Embryonic facial prominence (tissue), 1 donor: Measurements from ENCODE around the gene FFAR1.

Source experiments
- DNase-seq: peaks from one replicate; pipeline ENCODE4 v3.0.0-alpha.2; 2016; ENCODE audit errors: extremely low spot score

Gene FFAR1

DNA sequence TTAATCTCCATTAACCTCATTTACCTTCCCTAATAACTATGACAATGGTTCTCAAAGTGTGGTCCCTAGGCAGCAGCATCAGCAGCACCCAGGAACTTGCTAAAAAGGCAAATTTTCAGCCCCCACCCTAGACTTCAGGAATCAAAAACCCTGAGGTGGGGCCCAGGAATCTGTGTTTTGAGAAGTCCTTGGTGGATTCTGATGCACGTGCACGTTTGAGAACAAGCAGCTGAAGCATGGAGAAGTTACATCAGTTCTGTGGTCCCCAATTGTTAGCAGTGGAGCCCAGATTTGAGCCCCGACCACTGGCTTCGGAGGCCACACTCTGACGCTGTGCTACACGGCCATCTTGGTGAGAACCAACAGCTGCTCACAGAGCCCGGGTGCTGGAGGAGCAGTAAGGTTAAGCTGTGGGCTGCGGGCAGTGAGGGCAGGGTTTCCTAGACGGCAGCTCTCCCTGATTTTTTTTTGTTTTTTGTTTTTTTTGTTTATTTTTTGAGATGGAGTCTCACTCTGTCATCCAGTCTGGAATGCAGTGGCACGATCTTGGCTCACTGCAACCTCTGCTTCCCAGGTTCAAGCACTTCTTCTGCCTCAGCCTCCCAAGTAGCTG is 32.7 kb upstream of the FFAR1 start:
- DNase-seq = no peak

DNA sequence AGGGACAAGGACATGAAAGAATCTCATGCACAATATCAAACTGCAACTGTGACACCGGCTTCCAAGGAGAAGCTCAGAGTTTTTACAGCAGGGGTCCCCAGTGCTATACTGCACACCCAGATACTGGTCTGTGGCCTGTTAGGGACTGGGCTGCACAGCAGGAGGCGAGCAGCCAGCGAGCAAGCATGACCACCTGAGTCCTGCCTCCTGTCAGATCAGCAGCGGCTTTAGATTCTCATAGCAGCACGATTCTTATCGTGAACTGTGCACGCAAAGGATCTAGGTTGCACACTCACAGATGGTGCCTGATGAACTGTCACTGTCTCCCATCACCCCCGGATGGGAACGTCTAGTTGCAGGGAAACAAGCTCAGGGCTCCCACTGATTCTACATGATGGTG is 31.8 kb upstream of the FFAR1 start:
- DNase-seq = no peak

DNA sequence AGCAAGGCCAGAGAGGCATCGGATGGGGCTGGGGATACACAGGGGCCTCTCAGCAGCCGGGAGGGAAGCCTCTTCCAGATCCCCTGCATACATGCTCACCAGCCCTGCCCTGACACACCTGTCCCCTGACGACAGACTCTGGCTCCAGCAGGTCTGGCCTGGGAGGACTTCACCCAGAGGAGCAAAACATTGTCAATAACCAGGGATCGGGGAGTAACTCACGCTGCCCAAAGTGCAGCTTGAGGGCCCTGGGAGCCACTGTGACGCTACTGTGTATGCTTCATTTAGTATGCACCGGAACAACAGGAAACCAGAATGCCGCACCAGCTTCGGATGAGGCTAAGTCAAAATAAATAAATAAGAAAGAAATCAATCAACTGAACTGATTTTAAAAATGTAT is 31.1 kb upstream of the FFAR1 start:
- DNase-seq = no peak

- DNase-seq = no peak
Observed at GRCh38 chr19:35317464-35318043, 30.1 kb upstream of the FFAR1 start.

- no peak for DNase-seq
Observed at GRCh38 chr19:35318679-35319448, 28.8 kb upstream of the FFAR1 start.

DNA sequence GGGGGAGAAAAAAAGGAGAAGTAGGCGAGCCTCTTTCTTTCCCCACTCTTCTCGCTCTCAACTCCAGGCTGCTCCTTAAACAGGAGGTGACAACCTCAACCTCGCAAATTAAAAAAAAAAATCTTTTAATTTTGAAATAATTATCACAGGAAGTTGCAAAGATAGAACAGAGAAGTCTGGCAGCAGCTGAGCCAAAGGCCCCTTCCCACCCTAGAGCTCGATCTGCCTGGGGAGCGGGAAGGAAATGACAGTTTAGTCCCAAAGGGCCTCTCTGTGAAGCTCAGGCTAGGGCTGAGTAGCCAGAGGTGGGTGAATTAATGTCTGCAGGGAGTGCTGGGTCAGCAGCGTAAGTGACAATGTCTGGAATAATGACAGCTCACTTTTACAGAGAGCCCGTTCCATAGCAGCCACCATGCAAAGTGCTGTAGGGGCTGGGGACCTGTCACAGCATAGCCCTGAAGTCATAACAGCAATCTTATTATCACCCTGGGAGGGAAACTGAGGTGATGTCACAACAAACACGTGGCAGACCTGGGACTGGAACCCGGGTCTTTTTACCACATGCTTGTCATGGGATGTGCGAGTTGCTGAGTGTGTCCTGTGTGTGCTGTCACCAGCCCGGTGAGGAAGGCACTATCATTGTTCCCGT is 27.5 kb upstream of the FFAR1 start:
- no peak for DNase-seq

DNA sequence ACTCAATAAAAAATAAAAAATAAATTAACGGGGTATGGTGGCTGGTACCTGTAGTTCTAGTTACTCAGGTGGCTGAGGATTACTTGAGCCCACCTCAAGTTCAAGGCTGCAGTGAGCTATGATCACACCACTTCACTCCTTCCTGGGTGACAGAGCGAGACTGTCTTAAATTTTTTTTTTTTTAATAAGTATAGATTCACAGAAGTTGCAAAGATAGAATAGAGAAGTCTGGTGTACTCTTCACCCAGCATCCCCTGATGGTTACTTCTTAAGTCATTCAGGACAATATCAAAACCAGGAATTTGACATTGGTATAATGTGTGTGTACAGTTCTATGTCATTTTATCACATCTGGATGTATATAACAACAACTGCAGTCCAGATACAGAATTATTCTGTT is 26.4 kb upstream of the FFAR1 start:
- no peak for DNase-seq

DNA sequence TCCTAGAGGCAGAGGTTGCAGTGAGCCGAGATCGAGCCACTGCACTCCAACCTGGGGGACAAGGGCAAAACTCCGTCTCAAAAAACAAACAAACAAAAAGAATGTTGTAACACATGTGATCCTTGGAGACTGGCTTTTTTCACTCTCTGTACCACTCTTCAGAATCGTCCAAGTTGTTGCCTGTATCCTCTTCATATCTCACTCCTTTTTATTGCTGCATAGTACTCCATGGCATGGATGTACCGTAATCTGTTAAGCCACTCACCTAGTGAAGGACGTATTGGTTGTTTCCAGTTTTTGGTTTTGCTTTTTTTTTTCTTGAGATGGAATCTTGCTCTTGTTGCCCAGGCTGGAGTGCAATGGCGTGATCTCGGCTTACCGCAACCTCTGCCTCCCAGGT is 25.7 kb upstream of the FFAR1 start:
- no peak for DNase-seq

DNA sequence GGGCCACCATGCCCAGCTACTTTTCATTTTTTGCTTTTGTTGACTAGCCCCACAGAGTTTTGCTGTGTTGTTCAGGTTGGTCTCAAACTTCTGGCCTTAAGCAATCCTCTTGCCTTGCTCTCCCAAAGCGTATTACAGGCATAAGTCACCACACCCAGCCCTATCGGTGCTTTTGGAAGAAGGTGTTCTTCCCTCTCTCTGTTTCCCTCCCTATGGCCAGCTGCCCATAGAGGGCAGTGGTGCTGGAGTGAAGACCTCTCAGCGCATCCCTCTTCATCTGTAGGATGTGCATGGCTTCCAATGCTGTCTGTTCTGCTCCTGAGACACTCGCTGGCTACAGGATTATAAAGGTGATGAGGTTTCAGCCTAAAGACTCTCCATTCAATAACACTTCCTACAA is 20.1 kb upstream of the FFAR1 start:
- DNase-seq = no peak

- no peak for DNase-seq
Observed at GRCh38 chr19:35328851-35329285, 18.8 kb upstream of the FFAR1 start, which contains the start of gene CD22. CD22 (plus strand) TSS chr19:35329187; CDS start chr19:35332041, 2,854 bp downstream.

GRCh38 chr19:35329323-35329722 is 18.4 kb upstream of the FFAR1 start:
- DNase-seq = no peak

- no peak for DNase-seq
Observed at GRCh38 chr19:35330475-35330874, 17.2 kb upstream of the FFAR1 start.

DNA sequence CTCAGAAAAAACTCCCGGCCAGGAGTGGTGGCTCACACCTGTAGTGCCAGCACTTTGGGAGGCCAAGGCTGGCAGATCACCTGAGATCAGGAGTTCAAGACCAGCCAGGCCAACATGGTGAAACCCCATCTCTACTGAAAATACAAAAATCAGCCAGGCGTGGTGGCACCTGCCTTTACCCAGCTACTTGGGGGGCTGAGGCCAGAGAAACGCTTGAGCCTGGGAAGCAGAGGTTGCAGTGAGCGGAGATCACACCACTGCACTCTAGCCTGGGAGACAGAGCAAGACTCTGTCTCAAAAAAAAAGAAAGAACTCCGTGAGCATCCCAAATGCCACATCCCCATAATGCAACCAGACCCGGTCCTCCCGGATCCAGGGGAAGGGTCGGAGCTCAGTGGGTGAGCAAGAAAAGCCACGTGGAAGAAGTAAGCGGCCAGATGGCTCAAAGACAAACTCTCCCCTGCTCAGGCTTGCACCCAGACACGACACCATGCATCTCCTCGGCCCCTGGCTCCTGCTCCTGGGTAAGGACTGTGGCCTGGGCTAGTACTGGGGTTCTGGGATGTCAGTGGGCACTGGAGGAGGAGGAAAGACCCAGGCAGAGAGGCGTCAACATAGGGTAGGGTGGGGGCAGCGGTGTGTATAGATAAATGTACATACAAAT is 16.0 kb upstream of the FFAR1 start:
- no peak for DNase-seq

DNA sequence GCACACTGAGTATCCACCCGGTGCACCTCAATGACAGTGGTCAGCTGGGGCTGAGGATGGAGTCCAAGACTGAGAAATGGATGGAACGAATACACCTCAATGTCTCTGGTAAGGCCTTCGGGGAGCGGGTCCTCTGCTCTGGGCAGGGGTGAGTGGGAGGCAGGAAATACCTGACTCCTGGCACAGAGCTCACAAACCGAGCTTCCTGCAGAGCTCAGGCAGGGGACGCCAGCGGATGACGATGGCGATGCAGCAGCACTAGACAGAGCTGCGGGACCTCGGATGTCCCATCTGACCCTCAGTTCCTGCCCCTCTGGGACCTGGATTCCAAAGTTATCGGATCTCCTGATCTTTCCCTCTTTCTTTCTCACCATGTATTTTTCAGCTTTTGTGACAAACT is 14.9 kb upstream of the FFAR1 start:
- no peak for DNase-seq

GRCh38 chr19:35334144-35334753 is 13.5 kb upstream of the FFAR1 start:
- no peak for DNase-seq

DNA sequence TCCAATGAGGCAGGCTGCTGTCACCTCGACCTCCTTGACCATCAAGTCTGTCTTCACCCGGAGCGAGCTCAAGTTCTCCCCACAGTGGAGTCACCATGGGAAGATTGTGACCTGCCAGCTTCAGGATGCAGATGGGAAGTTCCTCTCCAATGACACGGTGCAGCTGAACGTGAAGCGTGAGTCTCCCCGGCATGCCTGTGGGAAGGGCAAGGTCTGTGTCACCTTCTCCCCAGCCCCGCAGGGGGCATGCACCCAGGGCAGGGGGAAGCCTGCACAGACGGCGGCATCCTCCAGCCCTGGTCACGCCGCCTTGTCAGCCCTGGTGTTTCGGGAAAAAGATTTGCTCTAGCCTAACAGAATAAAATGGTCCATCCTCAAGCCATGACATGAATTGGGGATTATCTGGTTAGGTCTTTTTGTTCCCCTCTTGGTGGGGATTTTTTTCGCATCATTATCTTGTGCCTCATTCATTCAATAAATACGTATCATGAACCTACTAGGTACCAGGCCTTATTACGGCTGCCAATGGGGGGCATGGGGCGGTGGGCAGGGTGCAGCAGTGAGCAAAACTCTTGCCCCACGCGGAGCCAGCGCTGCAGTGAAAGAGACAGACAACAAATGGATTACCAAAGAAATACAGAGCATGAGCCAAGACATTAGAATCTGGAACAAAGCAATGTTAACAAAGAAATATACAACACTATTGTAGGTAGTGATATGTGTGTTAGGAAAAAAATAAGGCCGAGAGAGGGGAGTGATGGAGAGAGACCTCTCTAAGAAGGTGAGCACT is 11.3 kb upstream of the FFAR1 start:
- no peak for DNase-seq

GRCh38 chr19:35337097-35337983 is 10.4 kb upstream of the FFAR1 start:
- DNase-seq = no peak

DNA sequence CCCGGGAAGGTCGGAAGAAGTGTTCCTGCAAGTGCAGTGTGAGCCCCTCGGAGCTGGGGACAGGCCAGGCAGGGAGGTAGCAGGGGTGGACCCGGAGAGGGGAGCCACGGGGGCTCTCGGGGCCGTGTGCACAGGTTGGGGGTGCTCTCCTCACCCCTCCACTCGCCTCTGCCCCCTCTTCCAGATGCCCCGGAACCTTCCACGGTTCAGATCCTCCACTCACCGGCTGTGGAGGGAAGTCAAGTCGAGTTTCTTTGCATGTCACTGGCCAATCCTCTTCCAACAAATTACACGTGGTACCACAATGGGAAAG is 9.8 kb upstream of the FFAR1 start:
- DNase-seq = no peak

- DNase-seq = no peak
Observed at GRCh38 chr19:35340431-35340830, 7.3 kb upstream of the FFAR1 start.

GRCh38 chr19:35341006-35341405 is 6.7 kb upstream of the FFAR1 start:
- DNase-seq = no peak
